Measurements from ENCODE around the gene STAC. TPM values are rescaled to one million over a fixed set of nuclear protein-coding genes. Genes with fewer than 3 reads are reported as not detected.

The STAC gene
- total and polyA plus RNA-seq, 2 donors (not counting 3 experiments of a cell fraction or from before 2014, with no cell fraction given) = 0.03 to 0.88 TPM

DNA sequence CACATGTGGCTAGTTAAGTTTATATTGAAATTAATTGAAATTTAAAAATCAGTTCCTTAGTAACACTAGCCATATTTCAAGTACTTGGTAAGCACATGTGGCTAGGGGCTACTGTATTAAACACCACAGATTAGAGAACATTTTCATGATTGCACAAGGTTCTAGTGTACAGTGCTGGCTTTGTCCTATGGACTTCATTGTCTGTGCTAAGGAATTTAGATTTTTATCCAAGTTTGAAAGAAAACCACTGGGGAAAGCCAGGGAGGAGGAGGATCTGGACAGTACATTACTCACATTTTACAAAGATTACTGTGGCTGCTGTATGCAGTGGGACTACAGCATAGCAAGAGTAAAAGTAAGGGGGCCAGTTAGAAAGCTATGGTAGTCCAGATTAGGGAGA, 13.9 kb downstream of the STAC start:
- CTCF ChIA-PET = no interaction called here
- Histone ChIP-seq H3K9ac (replicated peaks; ENCODE audit: extremely low read depth, insufficient read depth, low read length) (no peak overlapping the region), H3K4me3 (replicated peaks in 1 of 3; ENCODE audit: insufficient read depth in 1 of 3, low read depth in 1 of 3, low read length in 3 of 3) (no peak overlapping the region), H2AFZ (ENCODE audit: low read depth, low read length) (no peak overlapping the region), H3K79me2 (ENCODE audit: control insufficient read depth, insufficient read depth, low read length) (no peaks in the 10 kb centered on the region), H3K4me2 (ENCODE audit: insufficient read depth, low read length) (no peak overlapping the region), H4K20me1 (replicated peaks; ENCODE audit: control insufficient read depth, extremely low read depth, insufficient read depth, low read length) (no peaks in the 10 kb centered on the region), H3K9me3 (replicated peaks; ENCODE audit: control insufficient read depth, insufficient read depth, low read length) (no peaks in the 10 kb centered on the region), H3K36me3 (ENCODE audit: control insufficient read depth in 2 of 2, extremely low read depth in 1 of 2, insufficient read depth in 2 of 2, low read length in 2 of 2) (no peaks in the 10 kb centered on the region), H3K27me3 (ENCODE audit: control insufficient read depth in 2 of 2, insufficient read depth in 2 of 2, low read length in 2 of 2) (no peaks in the 10 kb centered on the region), H3K4me1 (ENCODE audit: control insufficient read depth, extremely low read depth, insufficient read depth, low read length) (no peaks in the 10 kb centered on the region), H3K9me1 (replicated peaks; ENCODE audit: control insufficient read depth, extremely low read depth, insufficient read depth, low read length) (no peaks in the 10 kb centered on the region), H3K27ac (ENCODE audit: insufficient read depth, low read depth, low read length) (no peak overlapping the region)
- FAIRE-seq (no peak), DNase-seq (ENCODE audit: low read depth, low spot score) (no peak)
- intact Hi-C loops (cut with micrococcal nuclease) = no loop called here
- dilution Hi-C loops (cut with MboI; ENCODE audit: extremely low pct_ligation_motif_present, low sequenced_read_pairs) = no loop called here
- POLR2A ChIA-PET = no interaction called here
- TF ChIP-seq POLR2A (IDR thresholded peaks at IDR 0.05; ENCODE audit: low read depth, low read length) (no peak), EZH2 (IDR thresholded peaks at IDR 0.05; ENCODE audit: borderline replicate concordance, low read depth, low read length, severe bottlenecking) (no peak), JUN (IDR thresholded peaks at IDR 0.05; ENCODE audit: borderline replicate concordance, insufficient read depth, insufficient read length, low read depth) (no peak), MYC (IDR thresholded peaks at IDR 0.05; ENCODE audit: low read depth, low read length) (no peak), MAX (IDR thresholded peaks at IDR 0.05; ENCODE audit: insufficient read depth, insufficient read length) (no peak), POLR2AphosphoS5 (IDR thresholded peaks at IDR 0.05; ENCODE audit: insufficient read depth, low read depth, low read length) (no peak), FOS (IDR thresholded peaks at IDR 0.05; ENCODE audit: borderline replicate concordance, insufficient read depth, low read length) (no peak), GATA2 (IDR thresholded peaks at IDR 0.05; ENCODE audit: insufficient read depth, insufficient read length, low read depth, low read length) (no peak)
- TF ChIP-seq, protein P1, sequence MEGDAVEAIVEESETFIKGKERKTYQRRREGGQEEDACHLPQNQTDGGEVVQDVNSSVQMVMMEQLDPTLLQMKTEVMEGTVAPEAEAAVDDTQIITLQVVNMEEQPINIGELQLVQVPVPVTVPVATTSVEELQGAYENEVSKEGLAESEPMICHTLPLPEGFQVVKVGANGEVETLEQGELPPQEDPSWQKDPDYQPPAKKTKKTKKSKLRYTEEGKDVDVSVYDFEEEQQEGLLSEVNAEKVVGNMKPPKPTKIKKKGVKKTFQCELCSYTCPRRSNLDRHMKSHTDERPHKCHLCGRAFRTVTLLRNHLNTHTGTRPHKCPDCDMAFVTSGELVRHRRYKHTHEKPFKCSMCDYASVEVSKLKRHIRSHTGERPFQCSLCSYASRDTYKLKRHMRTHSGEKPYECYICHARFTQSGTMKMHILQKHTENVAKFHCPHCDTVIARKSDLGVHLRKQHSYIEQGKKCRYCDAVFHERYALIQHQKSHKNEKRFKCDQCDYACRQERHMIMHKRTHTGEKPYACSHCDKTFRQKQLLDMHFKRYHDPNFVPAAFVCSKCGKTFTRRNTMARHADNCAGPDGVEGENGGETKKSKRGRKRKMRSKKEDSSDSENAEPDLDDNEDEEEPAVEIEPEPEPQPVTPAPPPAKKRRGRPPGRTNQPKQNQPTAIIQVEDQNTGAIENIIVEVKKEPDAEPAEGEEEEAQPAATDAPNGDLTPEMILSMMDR (IDR thresholded peaks at IDR 0.05; ENCODE audit: extremely low read depth in 1 of 2, insufficient read depth in 1 of 2, low read depth in 1 of 2, low read length in 2 of 2) = no peak
- no TSS peak for BruUV-seq (replicated peaks)

All from endothelial cell of umbilical vein (primary cell).